KMS-11 (cell line): ENCODE results near the gene GJA4.
A peak's percentile ranks its signal among the peaks of the same experiment; 100 is the strongest.

Experiments
- H2AFZ ChIP-seq: fragments of 200-600 bp; sonication (generic); 2 replicates; pipeline ENCODE4 v1.6.1; 2016; ENCODE audit warnings: antibody characterized with exemption, mixed run types, low read depth
- H3K27ac ChIP-seq: fragments of 200-600 bp; sonication (generic); 2 replicates; pipeline ENCODE4 v1.6.1; 2016; ENCODE audit warnings: mild to moderate bottlenecking, mixed run types
- H3K27me3 ChIP-seq: fragments of 200-600 bp; sonication (generic); 2 replicates; pipeline ENCODE4 v1.6.1; 2017; ENCODE audit warnings: mild to moderate bottlenecking, low read depth, mixed run types, moderate library complexity; ENCODE audit not compliant: insufficient read depth
- H3K36me3 ChIP-seq: fragments of 200-600 bp; sonication (generic); 2 replicates; pipeline ENCODE4 v1.6.1; 2017; ENCODE audit warnings: mild to moderate bottlenecking, mixed run types; ENCODE audit not compliant: insufficient read depth
- H3K4me1 ChIP-seq: fragments of 200-600 bp; sonication (generic); 2 replicates; pipeline ENCODE4 v1.6.1; 2016; ENCODE audit warnings: mild to moderate bottlenecking, low read depth, mixed run types; ENCODE audit not compliant: poor library complexity, severe bottlenecking
- H3K4me2 ChIP-seq: fragments of 200-600 bp; sonication (generic); 2 replicates; pipeline ENCODE4 v1.7.0; 2016; ENCODE audit warnings: mild to moderate bottlenecking, mixed run types
- H3K4me3 ChIP-seq: fragments of 200-600 bp; sonication (generic); IDR thresholded peaks from 2 replicates; pipeline ENCODE4 v1.6.1; 2017; ENCODE audit warnings: low read depth, low read length, mixed read lengths; ENCODE audit not compliant: insufficient read depth
- H3K79me2 ChIP-seq: fragments of 200-600 bp; sonication (generic); 2 replicates; pipeline ENCODE4 v1.6.1; 2016; ENCODE audit warnings: low read depth, mixed run types; ENCODE audit not compliant: insufficient read depth
- H3K9ac ChIP-seq: fragments of 200-600 bp; sonication (generic); 2 replicates; pipeline ENCODE4 v1.6.1; 2016; ENCODE audit warnings: mild to moderate bottlenecking, mixed run types
- H4K20me1 ChIP-seq: fragments of 200-600 bp; sonication (generic); 2 replicates; pipeline ENCODE4 v1.6.1; 2016; ENCODE audit warnings: mild to moderate bottlenecking, mixed run types; ENCODE audit not compliant: insufficient read depth
- TF ChIP-seq, protein P1 (sequence below): fragments of 200-600 bp; sonication (generic); conservative IDR thresholded peaks from 2 replicates; pipeline ENCODE4 v1.6.1; 2017; ENCODE audit warnings: low read depth, mild to moderate bottlenecking, antibody characterized with exemption, low read length, moderate library complexity, mixed read lengths

GJA4 gene

DNA sequence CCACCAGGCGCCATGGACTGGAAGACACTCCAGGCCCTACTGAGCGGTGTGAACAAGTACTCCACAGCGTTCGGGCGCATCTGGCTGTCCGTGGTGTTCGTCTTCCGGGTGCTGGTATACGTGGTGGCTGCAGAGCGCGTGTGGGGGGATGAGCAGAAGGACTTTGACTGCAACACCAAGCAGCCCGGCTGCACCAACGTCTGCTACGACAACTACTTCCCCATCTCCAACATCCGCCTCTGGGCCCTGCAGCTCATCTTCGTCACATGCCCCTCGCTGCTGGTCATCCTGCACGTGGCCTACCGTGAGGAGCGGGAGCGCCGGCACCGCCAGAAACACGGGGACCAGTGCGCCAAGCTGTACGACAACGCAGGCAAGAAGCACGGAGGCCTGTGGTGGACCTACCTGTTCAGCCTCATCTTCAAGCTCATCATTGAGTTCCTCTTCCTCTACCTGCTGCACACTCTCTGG, 8.0 kb upstream of the GJA4 start:
- Histone ChIP-seq H3K9ac (no peak overlapping the region), H3K36me3 (no peaks in the 10 kb centered on the region), H3K4me1 (peaks cover under 1% of the 10 kb centered on the region), H3K4me3 (no peak overlapping the region), H3K79me2 (no peaks in the 10 kb centered on the region), H3K27ac (no peak overlapping the region), H4K20me1 (no peaks in the 10 kb centered on the region), H3K27me3 (no peaks in the 10 kb centered on the region), H3K4me2 (no peak overlapping the region), H2AFZ (no peak overlapping the region)
- TF ChIP-seq, protein P1, sequence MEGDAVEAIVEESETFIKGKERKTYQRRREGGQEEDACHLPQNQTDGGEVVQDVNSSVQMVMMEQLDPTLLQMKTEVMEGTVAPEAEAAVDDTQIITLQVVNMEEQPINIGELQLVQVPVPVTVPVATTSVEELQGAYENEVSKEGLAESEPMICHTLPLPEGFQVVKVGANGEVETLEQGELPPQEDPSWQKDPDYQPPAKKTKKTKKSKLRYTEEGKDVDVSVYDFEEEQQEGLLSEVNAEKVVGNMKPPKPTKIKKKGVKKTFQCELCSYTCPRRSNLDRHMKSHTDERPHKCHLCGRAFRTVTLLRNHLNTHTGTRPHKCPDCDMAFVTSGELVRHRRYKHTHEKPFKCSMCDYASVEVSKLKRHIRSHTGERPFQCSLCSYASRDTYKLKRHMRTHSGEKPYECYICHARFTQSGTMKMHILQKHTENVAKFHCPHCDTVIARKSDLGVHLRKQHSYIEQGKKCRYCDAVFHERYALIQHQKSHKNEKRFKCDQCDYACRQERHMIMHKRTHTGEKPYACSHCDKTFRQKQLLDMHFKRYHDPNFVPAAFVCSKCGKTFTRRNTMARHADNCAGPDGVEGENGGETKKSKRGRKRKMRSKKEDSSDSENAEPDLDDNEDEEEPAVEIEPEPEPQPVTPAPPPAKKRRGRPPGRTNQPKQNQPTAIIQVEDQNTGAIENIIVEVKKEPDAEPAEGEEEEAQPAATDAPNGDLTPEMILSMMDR: no peak

- Histone ChIP-seq H3K4me2 (no peak overlapping the region), H4K20me1 (no peaks in the 10 kb centered on the region), H3K9ac (no peak overlapping the region), H3K27ac (no peak overlapping the region), H3K36me3 (no peaks in the 10 kb centered on the region), H3K79me2 (no peaks in the 10 kb centered on the region), H3K4me3 (no peak overlapping the region), H2AFZ (no peak overlapping the region), H3K4me1 (peaks cover 7% of the 10 kb centered on the region), H3K27me3 (no peaks in the 10 kb centered on the region)
- TF ChIP-seq, protein P1: no peak
Measured at GRCh38 chr1:34785231-34785874, 7.4 kb upstream of the GJA4 start.

- H3K9ac ChIP-seq: no peak overlapping the region
- no peaks in the 10 kb centered on the region for H4K20me1 ChIP-seq
- no peak overlapping the region for H3K4me2 ChIP-seq
- no peak overlapping the region for H3K27ac ChIP-seq
- H2AFZ ChIP-seq: no peak overlapping the region
- H3K79me2 ChIP-seq: no peaks in the 10 kb centered on the region
- peaks cover 8% of the 10 kb centered on the region for H3K4me1 ChIP-seq
- TF ChIP-seq, protein P1: no peak
- H3K36me3 ChIP-seq: no peaks in the 10 kb centered on the region
- no peak overlapping the region for H3K4me3 ChIP-seq
- H3K27me3 ChIP-seq: no peaks in the 10 kb centered on the region
Measured at GRCh38 chr1:34785875-34786470, 6.8 kb upstream of the GJA4 start.

DNA sequence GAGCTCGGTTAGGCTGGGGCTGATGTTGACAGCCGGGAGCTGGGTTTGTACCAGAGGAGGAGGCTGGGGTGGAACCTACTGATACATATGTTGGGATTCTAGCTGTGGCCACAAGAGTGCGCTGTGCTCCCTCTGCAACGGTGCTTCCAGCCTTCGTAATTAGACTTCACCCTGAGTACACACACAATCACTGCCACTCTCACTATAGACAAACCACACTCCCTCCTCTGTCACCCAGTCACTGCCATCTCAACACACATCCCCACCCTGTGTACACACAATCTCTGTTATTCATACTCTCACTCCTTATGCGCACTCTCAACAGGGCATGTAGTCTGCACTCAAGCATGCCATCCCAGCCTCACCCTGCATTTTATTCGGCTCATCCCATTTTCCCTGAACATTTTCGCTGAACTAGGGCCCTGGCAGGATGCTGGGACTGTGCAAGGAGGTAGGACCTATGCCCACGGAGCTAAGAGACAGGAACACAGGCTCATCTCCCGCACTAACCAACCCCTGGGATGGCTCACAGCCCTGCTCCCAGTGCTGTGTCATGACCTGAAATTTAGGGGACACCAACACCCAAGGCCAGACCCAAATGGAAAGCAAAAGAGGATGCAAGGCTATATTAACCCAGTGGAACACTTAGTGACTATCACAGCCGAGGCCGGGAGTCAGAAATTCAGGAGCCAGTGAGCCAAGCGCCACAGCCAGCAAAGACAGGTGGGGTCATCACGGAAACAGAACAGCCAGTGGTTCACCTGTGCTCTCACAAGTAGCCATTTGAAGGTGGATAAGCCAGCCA, 6.1 kb upstream of the GJA4 start:
- H2AFZ ChIP-seq: no peak overlapping the region
- no peak overlapping the region for H3K27ac ChIP-seq
- H3K4me1 ChIP-seq: peaks cover 8% of the 10 kb centered on the region

More for the DNA sequence above, 6.1 kb upstream of the GJA4 start:
- no peaks in the 10 kb centered on the region for H4K20me1 ChIP-seq
- TF ChIP-seq, protein P1: peak; percentile 77
- no peaks in the 10 kb centered on the region for H3K27me3 ChIP-seq
- no peak overlapping the region for H3K4me2 ChIP-seq
- no peak overlapping the region for H3K9ac ChIP-seq
- no peaks in the 10 kb centered on the region for H3K36me3 ChIP-seq
- H3K79me2 ChIP-seq: no peaks in the 10 kb centered on the region
- no peak overlapping the region for H3K4me3 ChIP-seq
